MM.1S (cell line): ENCODE data around the gene TNKS1BP1.

Experiments
- DNase-seq: peaks from one replicate; pipeline ENCODE4 v3.0.0-alpha.2; 2015
- H2AFZ ChIP-seq: fragments of 300-600 bp; sonication (generic); 2 replicates; pipeline ENCODE4 v1.6.0; 2016; ENCODE audit warnings: antibody characterized with exemption, low read length
- H3F3A ChIP-seq: fragments of 300-600 bp; sonication (generic); 2 replicates; pipeline ENCODE4 v1.6.1; 2016; ENCODE audit warnings: mild to moderate bottlenecking, antibody characterized with exemption, low read length, moderate library complexity, mixed read lengths; ENCODE audit not compliant: insufficient read depth
- H3K27ac ChIP-seq: fragments of 300-600 bp; sonication (generic); 2 replicates; pipeline ENCODE4 v1.5.1; 2016; ENCODE audit warnings: mild to moderate bottlenecking, low read length
- H3K27me3 ChIP-seq: fragments of 300-600 bp; sonication (generic); replicated peaks from 2 replicates; pipeline ENCODE4 v1.6.0; 2016; ENCODE audit warnings: low read length; ENCODE audit not compliant: insufficient read depth
- H3K36me3 ChIP-seq: fragments of 300-600 bp; sonication (generic); replicated peaks from 2 replicates; pipeline ENCODE4 v1.6.1; 2016; ENCODE audit warnings: mild to moderate bottlenecking, low read length, mixed read lengths; ENCODE audit not compliant: insufficient read depth
- H3K4me1 ChIP-seq: fragments of 300-600 bp; sonication (generic); 2 replicates; pipeline ENCODE4 v1.6.1; 2016; ENCODE audit warnings: low read length, mixed read lengths
- H3K4me2 ChIP-seq: fragments of 300-600 bp; sonication (generic); 2 replicates; pipeline ENCODE4 v1.6.0; 2016; ENCODE audit warnings: low read depth, low read length
- H3K4me3 ChIP-seq: fragments of 300-600 bp; sonication (generic); 2 replicates; pipeline ENCODE4 v1.5.1; 2016; ENCODE audit warnings: low read length, mixed read lengths
- H3K79me2 ChIP-seq: fragments of 300-600 bp; sonication (generic); 2 replicates; pipeline ENCODE4 v1.6.1; 2016; ENCODE audit warnings: mixed run types, low read length, mixed read lengths
- H3K9ac ChIP-seq: fragments of 300-600 bp; sonication (generic); 2 replicates; pipeline ENCODE4 v1.6.1; 2016; ENCODE audit warnings: low read length, mixed read lengths
- H3K9me2 ChIP-seq: fragments of 300-600 bp; sonication (generic); replicated peaks from 2 replicates; pipeline ENCODE4 v1.6.1; 2016; ENCODE audit warnings: mild to moderate bottlenecking, low read length, mixed read lengths; ENCODE audit not compliant: insufficient read depth
- H3K9me3 ChIP-seq: fragments of 300-600 bp; sonication (generic); replicated peaks from 2 replicates; pipeline ENCODE4 v1.6.1; 2016; ENCODE audit warnings: mild to moderate bottlenecking, low read length, mixed read lengths; ENCODE audit not compliant: insufficient read depth
- H4K20me1 ChIP-seq: fragments of 300-600 bp; sonication (generic); 2 replicates; pipeline ENCODE4 v1.6.1; 2016; ENCODE audit warnings: mild to moderate bottlenecking, low read length, moderate library complexity, mixed read lengths; ENCODE audit not compliant: insufficient read depth
- CTCF ChIP-seq: fragments of 300-600 bp; sonication (generic); IDR thresholded peaks from 2 replicates; pipeline ENCODE4 v1.5.1; 2016; ENCODE audit warnings: antibody characterized with exemption, low read length, mixed read lengths
- EZH2 ChIP-seq: fragments of 300-600 bp; sonication (generic); optimal IDR thresholded peaks from 2 replicates; pipeline ENCODE3; 2017; ENCODE audit warnings: low read depth, mild to moderate bottlenecking, antibody characterized with exemption, low read length, mixed read lengths
- EZH2phosphoT487 ChIP-seq: fragments of 300-600 bp; sonication (generic); IDR thresholded peaks from 2 replicates; pipeline ENCODE4 v1.6.1; 2018; ENCODE audit warnings: antibody characterized with exemption, low read length

TNKS1BP1 gene

GRCh38 chr11:57336111-57336666 is 11.4 kb upstream of the TNKS1BP1 start:
- no peaks in the 10 kb centered on the region for H3F3A ChIP-seq
- no peaks in the 10 kb centered on the region for H3K9me3 ChIP-seq
- H3K4me1 ChIP-seq, result peaks cover 13% of the 10 kb centered on the region
- peaks cover 12% of the 10 kb centered on the region; the same call in 1 of the 2 replicates for H3K36me3 ChIP-seq
- TF ChIP-seq EZH2 (no peak), CTCF (no peak), EZH2phosphoT487 (no peak)
- no peak overlapping the region for H3K27ac ChIP-seq
- peak overlapping the region; percentile 75 for H3K4me3 ChIP-seq
- peak overlapping the region; percentile 80 for H3K4me2 ChIP-seq
- H3K27me3 ChIP-seq, result 0 out of 2 replicates have a peak, but pooled peaks cover 3% of the 10 kb centered on the region
- H3K9me2 ChIP-seq, result no peaks in the 10 kb centered on the region
- H2AFZ ChIP-seq, result peak overlapping the region; percentile 93
- peaks cover 49% of the 10 kb centered on the region for H3K79me2 ChIP-seq
- H3K9ac ChIP-seq, result peak overlapping the region; percentile 95
- H4K20me1 ChIP-seq, result no peaks in the 10 kb centered on the region
- no peak for DNase-seq

- Histone ChIP-seq H3K4me3 (peak within 1 kb of the TSS; percentile 75), H3K79me2 (peaks cover 56% of the 10 kb centered on the region), H3K4me1 (peaks cover 13% of the 10 kb centered on the region), H2AFZ (peak within 1 kb of the TSS; percentile 93), H3K27ac (peak within 1 kb of the TSS; percentile 51), H3K36me3 (peaks cover 15% of the 10 kb centered on the region), H3F3A (no peaks in the 10 kb centered on the region), H3K9ac (peak within 1 kb of the TSS; percentile 95), H4K20me1 (no peaks in the 10 kb centered on the region), H3K4me2 (peak within 1 kb of the TSS; percentile 86), H3K9me3 (no peaks in the 10 kb centered on the region), H3K27me3 (0 out of 2 replicates have a peak, but pooled peaks cover 3% of the 10 kb centered on the region), H3K9me2 (no peaks in the 10 kb centered on the region)
- no peak for TF ChIP-seq EZH2phosphoT487
- TF ChIP-seq CTCF, result 0 out of 2 replicates have a peak, but pooled peaks have one; percentile 8
- peak; percentile 91 for DNase-seq
Measured at GRCh38 chr11:57335343-57336110, 10.8 kb upstream of the TNKS1BP1 start, which contains the start of gene SSRP1. SSRP1 (minus strand) TSS chr11:57335892; CDS start chr11:57335121, 771 bp downstream.

GRCh38 chr11:57335023-57335342 is 10.2 kb upstream of the TNKS1BP1 start:
- peak overlapping the region; percentile 74 for H2AFZ ChIP-seq
- H3F3A ChIP-seq, result no peaks in the 10 kb centered on the region
- H3K27ac ChIP-seq, result peak overlapping the region; percentile 51
- H3K4me2 ChIP-seq, result peak overlapping the region; percentile 86
- H4K20me1 ChIP-seq, result no peaks in the 10 kb centered on the region
- H3K27me3 ChIP-seq, result 0 out of 2 replicates have a peak, but pooled peaks cover 3% of the 10 kb centered on the region
- peak overlapping the region; percentile 95 for H3K9ac ChIP-seq
- H3K4me3 ChIP-seq, result peak overlapping the region; percentile 75
- H3K36me3 ChIP-seq, result peaks cover 18% of the 10 kb centered on the region
- H3K9me2 ChIP-seq, result no peaks in the 10 kb centered on the region
- peaks cover 13% of the 10 kb centered on the region for H3K4me1 ChIP-seq
- peaks cover 61% of the 10 kb centered on the region for H3K79me2 ChIP-seq
- no peak for DNase-seq
- TF ChIP-seq CTCF, result no peak
- no peak for TF ChIP-seq EZH2
- TF ChIP-seq EZH2phosphoT487, result no peak
- no peaks in the 10 kb centered on the region for H3K9me3 ChIP-seq
